Anterior cingulate cortex (tissue), 58 donors: Measurements from ENCODE around the gene FGD5.

Source experiments
- DNase-seq, 58 donors: peaks; one replicate each; lab custom pipeline; 2025; lab: John Stamatoyannopoulos, UW

The FGD5 gene

GRCh38 chr3:14789221-14789620, 29.5 kb upstream of the FGD5 start:
- DNase-seq = no peak

GRCh38 chr3:14789640-14790285, 29.0 kb upstream of the FGD5 start:
- no peak for DNase-seq

GRCh38 chr3:14791343-14791945, 27.3 kb upstream of the FGD5 start:
- DNase-seq = peak in 1 of 58 donors; percentile 7

GRCh38 chr3:14792691-14793121, 26.1 kb upstream of the FGD5 start:
- DNase-seq = no peak

GRCh38 chr3:14793126-14793857, 25.5 kb upstream of the FGD5 start:
- no peak for DNase-seq

GRCh38 chr3:14793858-14794234, 24.9 kb upstream of the FGD5 start:
- DNase-seq = no peak

- no peak for DNase-seq
Observed at GRCh38 chr3:14794435-14794834, 24.3 kb upstream of the FGD5 start.

GRCh38 chr3:14795996-14796395, 22.8 kb upstream of the FGD5 start:
- DNase-seq = no peak

GRCh38 chr3:14796403-14797077, 22.2 kb upstream of the FGD5 start:
- DNase-seq = no peak

- DNase-seq = no peak
Observed at GRCh38 chr3:14797731-14798130, 21.0 kb upstream of the FGD5 start.

- no peak for DNase-seq
Observed at GRCh38 chr3:14798231-14798630, 20.5 kb upstream of the FGD5 start.

- DNase-seq = no peak
Observed at GRCh38 chr3:14799146-14799545, 19.6 kb upstream of the FGD5 start.

GRCh38 chr3:14801031-14801430, 17.7 kb upstream of the FGD5 start:
- no peak for DNase-seq

GRCh38 chr3:14801668-14802380, 16.9 kb upstream of the FGD5 start:
- no peak for DNase-seq

- no peak for DNase-seq
Observed at GRCh38 chr3:14802381-14802731, 16.4 kb upstream of the FGD5 start.

GRCh38 chr3:14803101-14803980, 15.4 kb upstream of the FGD5 start:
- DNase-seq = no peak

GRCh38 chr3:14803981-14804834, 14.6 kb upstream of the FGD5 start:
- DNase-seq = no peak

GRCh38 chr3:14804835-14805780, 13.7 kb upstream of the FGD5 start:
- DNase-seq = no peak
